Ishikawa (cell line): Measurements from ENCODE around the gene UST.

Experiments used
- CREB1 ChIP-seq: IDR thresholded peaks from 2 replicates; pipeline ENCODE4 v1.6.1; 2012; ENCODE audit warnings: low read depth
- EP300 ChIP-seq: IDR thresholded peaks from 2 replicates; pipeline ENCODE4 v1.6.1; 2012; ENCODE audit warnings: borderline replicate concordance
- FOXM1 ChIP-seq: IDR thresholded peaks from 2 replicates; pipeline ENCODE4 v1.6.1; 2012; ENCODE audit warnings: low read depth, borderline replicate concordance
- RAD21 ChIP-seq: IDR thresholded peaks from 2 replicates; pipeline ENCODE4 v1.6.1; 2012; ENCODE audit warnings: low read depth
- TAF1 ChIP-seq: IDR thresholded peaks from 2 replicates; pipeline ENCODE4 v1.6.1; 2012; ENCODE audit warnings: low read depth, mild to moderate bottlenecking
- TCF12 ChIP-seq: IDR thresholded peaks from 2 replicates; pipeline ENCODE4 v1.6.1; 2012; ENCODE audit warnings: low read depth
- TEAD4 ChIP-seq: IDR thresholded peaks from 2 replicates; pipeline ENCODE4 v1.6.1; 2012
- YY1 ChIP-seq: IDR thresholded peaks from 2 replicates; pipeline ENCODE4 v1.6.1; 2012; ENCODE audit warnings: low read depth
- TF ChIP-seq, protein P1 (sequence below): IDR thresholded peaks from 2 replicates; pipeline ENCODE4 v1.6.1; 2012; ENCODE audit warnings: low read depth, mild to moderate bottlenecking
- TF ChIP-seq, protein P2 (sequence below): IDR thresholded peaks from 2 replicates; pipeline ENCODE4 v1.6.1; 2012

DNA sequence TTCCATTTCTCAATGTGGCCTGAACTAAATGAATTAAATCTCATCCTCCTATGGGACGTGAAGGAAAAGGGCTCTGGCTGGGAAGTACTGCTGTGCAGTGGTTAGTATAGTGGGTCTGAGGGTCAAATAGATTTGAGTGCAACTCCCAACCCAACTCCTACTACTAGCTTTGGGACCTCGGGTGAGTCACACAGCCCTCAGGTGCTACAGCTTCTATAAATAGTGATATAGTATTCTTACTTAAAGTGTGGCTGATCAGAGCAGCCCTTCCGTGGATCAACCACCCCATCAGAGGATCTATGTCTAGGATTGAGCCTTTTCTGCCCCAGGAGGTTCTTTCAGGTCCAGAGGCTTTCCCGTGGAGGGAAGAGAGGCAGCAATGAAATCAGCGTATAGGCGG lies 904 bp upstream of the UST start:
- TF ChIP-seq CREB1: no peak
- no peak for TF ChIP-seq TAF1
- TF ChIP-seq FOXM1: no peak
- TF ChIP-seq EP300: no peak
- TF ChIP-seq TEAD4: no peak
- no peak for TF ChIP-seq YY1
- TF ChIP-seq, protein P1, sequence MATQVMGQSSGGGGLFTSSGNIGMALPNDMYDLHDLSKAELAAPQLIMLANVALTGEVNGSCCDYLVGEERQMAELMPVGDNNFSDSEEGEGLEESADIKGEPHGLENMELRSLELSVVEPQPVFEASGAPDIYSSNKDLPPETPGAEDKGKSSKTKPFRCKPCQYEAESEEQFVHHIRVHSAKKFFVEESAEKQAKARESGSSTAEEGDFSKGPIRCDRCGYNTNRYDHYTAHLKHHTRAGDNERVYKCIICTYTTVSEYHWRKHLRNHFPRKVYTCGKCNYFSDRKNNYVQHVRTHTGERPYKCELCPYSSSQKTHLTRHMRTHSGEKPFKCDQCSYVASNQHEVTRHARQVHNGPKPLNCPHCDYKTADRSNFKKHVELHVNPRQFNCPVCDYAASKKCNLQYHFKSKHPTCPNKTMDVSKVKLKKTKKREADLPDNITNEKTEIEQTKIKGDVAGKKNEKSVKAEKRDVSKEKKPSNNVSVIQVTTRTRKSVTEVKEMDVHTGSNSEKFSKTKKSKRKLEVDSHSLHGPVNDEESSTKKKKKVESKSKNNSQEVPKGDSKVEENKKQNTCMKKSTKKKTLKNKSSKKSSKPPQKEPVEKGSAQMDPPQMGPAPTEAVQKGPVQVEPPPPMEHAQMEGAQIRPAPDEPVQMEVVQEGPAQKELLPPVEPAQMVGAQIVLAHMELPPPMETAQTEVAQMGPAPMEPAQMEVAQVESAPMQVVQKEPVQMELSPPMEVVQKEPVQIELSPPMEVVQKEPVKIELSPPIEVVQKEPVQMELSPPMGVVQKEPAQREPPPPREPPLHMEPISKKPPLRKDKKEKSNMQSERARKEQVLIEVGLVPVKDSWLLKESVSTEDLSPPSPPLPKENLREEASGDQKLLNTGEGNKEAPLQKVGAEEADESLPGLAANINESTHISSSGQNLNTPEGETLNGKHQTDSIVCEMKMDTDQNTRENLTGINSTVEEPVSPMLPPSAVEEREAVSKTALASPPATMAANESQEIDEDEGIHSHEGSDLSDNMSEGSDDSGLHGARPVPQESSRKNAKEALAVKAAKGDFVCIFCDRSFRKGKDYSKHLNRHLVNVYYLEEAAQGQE: no peak
- TF ChIP-seq, protein P2, sequence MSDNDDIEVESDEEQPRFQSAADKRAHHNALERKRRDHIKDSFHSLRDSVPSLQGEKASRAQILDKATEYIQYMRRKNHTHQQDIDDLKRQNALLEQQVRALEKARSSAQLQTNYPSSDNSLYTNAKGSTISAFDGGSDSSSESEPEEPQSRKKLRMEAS: no peak
- no peak for TF ChIP-seq RAD21
- no peak for TF ChIP-seq TCF12
